Adrenal gland (tissue), 12 donors: Measurements from ENCODE around the gene DYNLL2. TPM values are rescaled to one million over a fixed set of nuclear protein-coding genes. Genes with fewer than 3 reads are reported as not detected.
"Not testable (repeated sequence)": the region's sequence is repeated elsewhere in the genome, so short reads cannot be mapped to it uniquely, and the experiment has no call there.

ENCODE experiments used
- DNase-seq, 7 donors: peaks; one replicate each; pipeline ENCODE4 v3.0.0-alpha.2; 2019 to 2020
- H3K27ac ChIP-seq, 5 donors: fragments of 200-600 bp; sonication (generic) in 4 of 5; 1 replicate in 3 of 5; 2 replicates in 2 of 5; pipeline versions ENCODE4 v1.5.1 to v1.8.0; 2016 to 2020; ENCODE audit warnings: mild to moderate bottlenecking in 1 of 5
- H3K27me3 ChIP-seq: fragments of 200-600 bp; 2 replicates; pipeline ENCODE4 v1.8.0; 2021
- H3K36me3 ChIP-seq, 2 donors: fragments of 200-600 bp; replicated peaks in 1 of 2; 1 replicate in 1 of 2; 2 replicates in 1 of 2; pipeline versions ENCODE4 v1.5.1 to v1.8.0; 2018 to 2022
- H3K4me1 ChIP-seq, 2 donors: fragments of 200-600 bp; replicated peaks in 1 of 2; 1 replicate in 1 of 2; 2 replicates in 1 of 2; pipeline versions ENCODE4 v1.5.1 to v1.8.0; 2018 to 2021
- H3K4me3 ChIP-seq, 4 donors: fragments of 200-600 bp; sonication (generic) in 3 of 4; one replicate each; pipeline ENCODE4 v1.5.1; 2016 to 2018
- H3K9me3 ChIP-seq, 3 donors: fragments of 200-600 bp; sonication (generic) in 1 of 3; replicated peaks in 1 of 3; 1 replicate in 2 of 3; 2 replicates in 1 of 3; pipeline versions ENCODE4 v1.5.1 to v1.8.0; 2016 to 2021
- CTCF ChIP-seq, 6 experiments: fragments of 450-650 bp in 4 of 6; fragments of 200-600 bp in 2 of 6; sonication (generic) in 1 of 6; IDR thresholded peaks; 1 replicate in 5 of 6; 2 replicates in 1 of 6; pipeline versions ENCODE4 v1.5.1 to v1.8.0; 2016 to 2021; ENCODE audit warnings: antibody characterized with exemption in 6 of 6, mild to moderate bottlenecking in 2 of 6, moderate library complexity in 1 of 6
- POLR2A ChIP-seq, 2 donors: fragments of 450-650 bp; IDR thresholded peaks; one replicate each; pipeline ENCODE4 v1.6.1; 2017; ENCODE audit warnings: antibody characterized with exemption in 2 of 2, mild to moderate bottlenecking in 2 of 2, moderate library complexity in 1 of 2
- WGBS, 4 donors: extraction: QIAGEN DNeasy Blood & Tissue Kit in 2 of 4; methylation state at CpG; one replicate each; pipeline versions ENCODE4 v1.1.5 to v1.1.7; 2013 to 2017; 5-methylcytosine and 5-hydroxymethylcytosine counted together
- intact Hi-C, 2 donors: fragments of 100-400 bp; cut with DNase I; formaldehyde crosslinking; loops; one replicate each; pipeline versions ENCODE4 v1.14.1 to v1.15.0; 2022 to 2023
- polyA plus RNA-seq, 3 donors: library from polyadenylated mRNA; stranded (reverse); fragments of 200-250 nt in 2 of 3; fragments of 350-450 nt in 1 of 3; fragmentation: Illumina TruSeq in 1 of 3; extraction: RNeasy Lipid Tissue Mini Kit (QIAGEN cat#74804) in 1 of 3; gene quantifications; one replicate each; pipeline ENCODE4 v1.2.3, GENCODE V29; 2013 to 2014
- total RNA-seq, 9 donors: library from RNA; depleted of rRNA in 4 of 9; stranded (reverse); fragments of >200 nt in 4 of 9; fragments of 120-200 nt in 1 of 9; fragmentation: NEBNext Ultra II Directional in 1 of 9; extraction: Animal tissue kit (Norgen Biotek cat#: 25700) in 1 of 9; gene quantifications; one replicate each; pipeline versions ENCODE4 v1.1.0 to v1.2.4, GENCODE V29; 2013 to 2023
- donor health status: healthy with polysubstance abuse.
- donor health status: Bipolar disorder and iron deficiency.
- donor health status: DM: yes; HTN: yes; CAD: no.
- donor health status: DM: no; HTN: no; CAD: no.
- donor health status: DM: no; HTN: no; CAD: no.
- donor health status: DM: yes; HTN: yes; CAD: no.

The DYNLL2 gene
- total and polyA plus RNA-seq, 12 donors, result 18.5 to 207 (median 38.8) TPM

- Histone ChIP-seq H3K27me3 (no peaks in the 10 kb centered on the region), H3K27ac (no peak overlapping the region), H3K4me1 (no peaks in the 10 kb centered on the region), H3K4me3 (no peak overlapping the region), H3K36me3 (peaks cover 0 to 26% of the 10 kb centered on the region in 2 donors), H3K9me3 (no peaks in the 10 kb centered on the region)
- no peak for DNase-seq
- WGBS, 4 donors, result 72 to 91% (median 78%) methylated on average over 4 of the region's 4 CpGs
- intact Hi-C loops, result no loop called here
- TF ChIP-seq POLR2A (IDR thresholded peaks at IDR 0.05), result no peak
Observed at GRCh38 chr17:58096892-58097291, 13.7 kb downstream of the DYNLL2 start.

DNA sequence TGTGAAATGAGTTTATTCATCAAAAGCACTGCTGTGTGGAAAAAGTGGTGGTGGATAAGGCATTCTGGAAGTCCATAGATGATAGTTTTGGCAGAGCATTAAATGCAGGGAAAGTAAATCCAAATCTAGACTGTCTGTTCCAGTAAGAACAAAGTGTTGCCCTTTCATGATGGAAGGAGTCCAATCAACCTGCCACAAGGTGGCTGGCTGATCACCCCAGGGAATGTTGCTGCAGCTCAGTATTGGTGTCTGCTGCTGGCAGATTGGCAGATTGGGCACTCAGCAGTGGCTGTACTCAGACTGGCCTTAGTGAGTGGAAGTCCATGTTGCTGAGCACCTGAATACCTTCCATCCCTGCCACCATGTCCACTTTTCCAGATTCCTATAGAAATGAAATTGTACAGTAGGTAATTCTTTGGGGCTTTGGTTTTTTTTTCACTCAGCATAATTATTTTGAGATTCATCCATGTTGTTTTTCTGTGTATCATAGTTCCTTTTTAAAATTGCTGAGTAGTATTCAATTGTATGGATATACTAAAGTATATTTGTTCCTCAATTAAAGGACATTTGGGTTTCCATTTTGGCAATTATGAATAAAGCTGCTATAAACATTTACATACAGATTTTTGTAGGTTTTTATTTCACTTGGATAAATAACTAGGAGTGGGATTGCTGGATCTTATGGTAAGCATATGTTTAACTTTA lies 14.3 kb downstream of the DYNLL2 start:
- Histone ChIP-seq H3K27me3 (no peaks in the 10 kb centered on the region), H3K36me3 (peaks cover 0 to 20% of the 10 kb centered on the region in 2 donors), H3K4me1 (no peaks in the 10 kb centered on the region), H3K4me3 (no peak overlapping the region), H3K9me3 (no peaks in the 10 kb centered on the region), H3K27ac (no peak overlapping the region)
- intact Hi-C loops, result no loop called here
- TF ChIP-seq POLR2A (IDR thresholded peaks at IDR 0.05), result no peak
- TF ChIP-seq CTCF (IDR thresholded peaks at IDR 0.05), result no peak
- DNase-seq, result no peak

- no peaks in the 10 kb centered on the region for H3K9me3 ChIP-seq
- no peak overlapping the region for H3K27ac ChIP-seq
- H3K4me3 ChIP-seq, result no peak overlapping the region
- no peaks in the 10 kb centered on the region for H3K4me1 ChIP-seq
- no peaks in the 10 kb centered on the region for H3K27me3 ChIP-seq
- no peaks in the 10 kb centered on the region for H3K36me3 ChIP-seq
- intact Hi-C loops, result no loop called here
- DNase-seq, result no peak
- TF ChIP-seq CTCF (IDR thresholded peaks at IDR 0.05), result no peak
- no peak for TF ChIP-seq POLR2A (IDR thresholded peaks at IDR 0.05)
Observed at GRCh38 chr17:58100506-58100905, 17.3 kb downstream of the DYNLL2 start.

GRCh38 chr17:58101898-58102297 lies 18.7 kb downstream of the DYNLL2 start:
- DNase-seq, H3K4me3 ChIP-seq, H3K27me3 ChIP-seq, H3K9me3 ChIP-seq, H3K27ac ChIP-seq, H3K36me3 ChIP-seq, intact Hi-C loops, H3K4me1 ChIP-seq: not testable (repeated sequence)

DNA sequence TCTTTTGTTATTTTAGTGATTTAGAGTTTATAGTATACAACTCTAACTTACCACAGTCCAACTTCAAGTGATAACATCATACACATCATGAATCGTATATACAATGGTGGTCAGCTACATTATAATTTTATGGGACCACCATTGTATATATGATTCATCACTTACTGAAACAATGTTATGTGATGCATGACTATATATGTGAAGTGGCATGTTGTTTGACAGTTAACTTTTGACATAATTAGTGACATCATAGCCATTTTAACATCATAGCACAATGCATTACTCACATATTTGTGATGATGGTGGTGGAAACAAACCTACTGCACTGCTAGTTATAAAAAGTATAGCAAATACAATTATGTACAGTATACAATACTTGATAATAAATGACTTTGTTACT lies 21.9 kb downstream of the DYNLL2 start:
- Histone ChIP-seq H3K27ac (no peak overlapping the region), H3K4me3 (no peak overlapping the region), H3K27me3 (no peaks in the 10 kb centered on the region), H3K4me1 (no peaks in the 10 kb centered on the region), H3K9me3 (no peaks in the 10 kb centered on the region), H3K36me3 (no peaks in the 10 kb centered on the region)
- no peak for DNase-seq
- WGBS, 4 donors, result 87 to 100% (median 97%) methylated on average over 1 of the region's 1 CpG
- intact Hi-C loops, result no loop called here
- TF ChIP-seq CTCF (IDR thresholded peaks at IDR 0.05) (no peak), POLR2A (IDR thresholded peaks at IDR 0.05) (no peak)
